Hematopoietic multipotent progenitor cell treated with erythropoietin and hydrocortisone succinate and interleukin-3 and kit ligand, for 17 days (in vitro differentiated cells): ENCODE results near the gene CTNNA3.
A peak's percentile ranks its signal among the peaks of the same experiment; 100 is the strongest.

Experiments
- DNase-seq: peaks from one replicate; pipeline ENCODE4 v3.0.0-alpha.2; 2015; ENCODE audit warnings: low spot score

The CTNNA3 gene

DNA sequence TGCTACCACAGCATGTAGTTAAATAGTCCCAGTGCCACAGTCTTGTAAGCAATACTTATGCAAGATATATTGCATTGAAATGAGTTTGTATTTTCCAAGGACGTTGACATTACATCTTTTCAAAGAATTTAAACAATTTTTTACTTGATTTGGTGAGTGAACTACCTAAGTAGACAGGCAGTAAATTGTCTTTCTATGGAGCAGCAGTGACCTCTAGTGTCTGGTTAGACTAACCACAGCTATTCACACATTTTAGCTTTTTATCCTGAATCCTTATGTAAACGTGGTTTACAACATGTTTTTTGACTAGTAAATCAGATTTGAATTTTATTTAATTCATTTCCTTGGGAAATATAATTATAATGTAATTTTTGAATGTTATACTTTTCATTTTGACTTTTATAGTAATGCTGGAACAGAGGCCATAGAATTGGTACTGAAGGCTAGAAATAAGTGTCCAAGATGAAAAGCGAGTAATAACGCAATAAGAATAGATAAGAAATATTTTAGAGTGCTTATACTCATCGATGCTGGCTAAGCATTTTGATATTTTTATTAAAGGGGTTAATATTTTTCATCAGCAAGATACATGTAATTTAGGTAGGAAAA is 764.6 kb downstream of the CTNNA3 start:
- peak; percentile 5 for DNase-seq

DNA sequence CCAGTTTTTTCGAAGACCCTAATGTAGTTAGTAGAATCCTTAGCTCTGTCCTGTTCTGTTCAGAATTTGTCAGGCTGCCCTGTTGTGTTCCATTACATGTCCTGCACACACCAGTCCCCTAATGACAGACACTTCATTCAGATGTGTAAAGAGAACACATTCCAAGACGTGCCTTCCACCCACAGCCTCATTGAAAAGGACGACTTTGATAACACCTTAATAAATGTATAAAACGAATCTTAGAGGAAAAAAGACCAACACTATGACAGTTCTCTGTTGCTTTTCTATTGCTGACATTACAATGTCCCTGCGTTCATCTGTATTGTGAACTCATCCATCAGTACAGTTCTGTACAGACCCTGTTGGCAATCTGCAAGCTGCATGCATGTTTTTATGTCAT is 766.6 kb downstream of the CTNNA3 start:
- DNase-seq = no peak

DNA sequence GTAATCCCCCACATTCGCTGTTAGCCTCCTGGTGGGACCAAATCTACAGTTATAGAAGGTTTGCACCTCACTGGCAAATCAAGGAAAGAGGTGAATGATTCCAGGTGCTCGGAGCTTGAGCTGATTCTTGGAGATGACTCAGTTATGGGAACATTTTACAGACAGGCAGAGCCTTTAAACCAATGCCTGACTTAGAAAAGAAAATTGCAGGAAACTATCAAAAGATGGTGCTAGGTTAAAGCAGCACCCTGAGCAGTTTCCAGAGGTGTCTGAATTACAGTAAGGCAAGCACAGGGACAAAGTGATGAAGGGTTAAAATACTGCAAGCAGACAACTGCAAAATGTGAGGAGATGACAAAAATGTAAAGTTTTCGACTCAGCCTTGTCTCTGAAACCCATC is 767.2 kb downstream of the CTNNA3 start:
- no peak for DNase-seq

DNA sequence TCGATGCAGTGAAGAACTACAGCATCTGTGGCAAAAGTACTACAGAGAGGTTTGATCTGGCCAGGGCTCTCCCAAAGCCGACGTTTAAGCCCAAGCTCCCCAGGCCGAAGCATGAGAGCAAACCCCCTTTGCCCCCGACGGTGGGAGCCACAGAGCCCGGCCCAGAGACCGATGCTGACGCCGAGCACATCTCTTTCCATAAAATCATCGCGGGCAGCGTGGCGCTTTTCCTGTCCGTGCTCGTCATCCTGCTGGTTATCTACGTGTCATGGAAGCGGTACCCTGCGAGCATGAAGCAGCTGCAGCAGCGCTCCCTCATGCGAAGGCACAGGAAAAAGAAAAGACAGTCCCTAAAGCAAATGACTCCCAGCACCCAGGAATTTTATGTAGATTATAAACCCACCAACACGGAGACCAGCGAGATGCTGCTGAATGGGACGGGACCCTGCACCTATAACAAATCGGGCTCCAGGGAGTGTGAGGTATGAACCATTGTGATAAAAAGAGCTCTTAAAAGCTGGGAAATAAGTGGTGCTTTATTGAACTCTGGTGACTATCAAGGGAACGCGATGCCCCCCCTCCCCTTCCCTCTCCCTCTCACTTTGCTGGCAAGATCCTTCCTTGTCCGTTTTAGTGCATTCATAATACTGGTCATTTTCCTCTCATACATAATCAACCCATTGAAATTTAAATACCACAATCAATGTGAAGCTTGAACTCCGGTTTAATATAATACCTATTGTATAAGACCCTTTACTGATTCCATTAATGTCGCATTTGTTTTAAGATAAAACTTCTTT is 767.8 kb downstream of the CTNNA3 start:
- DNase-seq = no peak

DNA sequence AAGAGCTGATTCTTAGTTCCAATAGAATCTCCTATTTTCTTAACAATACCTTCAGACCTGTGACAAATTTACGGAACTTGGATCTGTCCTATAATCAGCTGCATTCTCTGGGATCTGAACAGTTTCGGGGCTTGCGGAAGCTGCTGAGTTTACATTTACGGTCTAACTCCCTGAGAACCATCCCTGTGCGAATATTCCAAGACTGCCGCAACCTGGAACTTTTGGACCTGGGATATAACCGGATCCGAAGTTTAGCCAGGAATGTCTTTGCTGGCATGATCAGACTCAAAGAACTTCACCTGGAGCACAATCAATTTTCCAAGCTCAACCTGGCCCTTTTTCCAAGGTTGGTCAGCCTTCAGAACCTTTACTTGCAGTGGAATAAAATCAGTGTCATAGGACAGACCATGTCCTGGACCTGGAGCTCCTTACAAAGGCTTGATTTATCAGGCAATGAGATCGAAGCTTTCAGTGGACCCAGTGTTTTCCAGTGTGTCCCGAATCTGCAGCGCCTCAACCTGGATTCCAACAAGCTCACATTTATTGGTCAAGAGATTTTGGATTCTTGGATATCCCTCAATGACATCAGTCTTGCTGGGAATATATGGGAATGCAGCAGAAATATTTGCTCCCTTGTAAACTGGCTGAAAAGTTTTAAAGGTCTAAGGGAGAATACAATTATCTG is 768.6 kb downstream of the CTNNA3 start:
- no peak for DNase-seq

DNA sequence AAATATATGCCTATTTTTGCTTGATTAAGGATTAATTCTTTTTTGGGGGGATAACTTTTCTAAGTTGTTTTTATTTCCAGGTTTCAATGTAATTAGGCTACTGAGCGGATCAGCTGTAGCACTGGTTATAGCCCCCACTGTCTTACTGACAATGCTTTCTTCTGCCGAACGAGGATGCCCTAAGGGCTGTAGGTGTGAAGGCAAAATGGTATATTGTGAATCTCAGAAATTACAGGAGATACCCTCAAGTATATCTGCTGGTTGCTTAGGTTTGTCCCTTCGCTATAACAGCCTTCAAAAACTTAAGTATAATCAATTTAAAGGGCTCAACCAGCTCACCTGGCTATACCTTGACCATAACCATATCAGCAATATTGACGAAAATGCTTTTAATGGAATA is 769.2 kb downstream of the CTNNA3 start:
- no peak for DNase-seq

DNA sequence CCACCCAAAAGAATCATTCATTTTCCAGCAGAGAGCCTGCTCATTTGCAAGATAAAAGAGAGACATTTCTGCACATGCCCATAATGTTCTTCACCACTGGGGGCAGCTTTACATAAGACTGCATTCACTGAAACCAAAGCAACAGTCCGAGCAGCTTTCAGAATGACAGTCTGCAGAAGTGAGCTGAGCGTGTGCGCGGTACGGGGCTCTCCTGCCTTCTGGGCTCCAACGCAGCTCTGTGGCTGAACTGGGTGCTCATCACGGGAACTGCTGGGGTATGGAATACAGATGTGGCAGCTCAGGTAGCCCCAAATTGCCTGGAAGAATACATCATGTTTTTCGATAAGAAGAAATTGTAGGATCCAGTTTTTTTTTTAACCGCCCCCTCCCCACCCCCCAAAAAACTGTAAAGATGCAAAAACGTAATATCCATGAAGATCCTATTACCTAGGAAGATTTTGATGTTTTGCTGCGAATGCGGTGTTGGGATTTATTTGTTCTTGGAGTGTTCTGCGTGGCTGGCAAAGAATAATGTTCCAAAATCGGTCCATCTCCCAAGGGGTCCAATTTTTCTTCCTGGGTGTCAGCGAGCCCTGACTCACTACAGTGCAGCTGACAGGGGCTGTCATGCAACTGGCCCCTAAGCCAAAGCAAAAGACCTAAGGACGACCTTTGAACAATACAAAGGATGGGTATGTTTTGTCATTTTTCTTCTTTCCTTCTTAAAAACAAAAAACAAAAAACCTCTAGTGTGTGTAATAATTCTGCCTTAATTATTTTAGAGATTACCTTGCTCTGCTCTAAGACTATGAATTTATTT is 769.9 kb downstream of the CTNNA3 start, which contains the start of gene LRRTM3:
Gene LRRTM3 (plus strand): TSS at position 141 of the 820 bp plus-strand sequence.
- no peak for DNase-seq

DNA sequence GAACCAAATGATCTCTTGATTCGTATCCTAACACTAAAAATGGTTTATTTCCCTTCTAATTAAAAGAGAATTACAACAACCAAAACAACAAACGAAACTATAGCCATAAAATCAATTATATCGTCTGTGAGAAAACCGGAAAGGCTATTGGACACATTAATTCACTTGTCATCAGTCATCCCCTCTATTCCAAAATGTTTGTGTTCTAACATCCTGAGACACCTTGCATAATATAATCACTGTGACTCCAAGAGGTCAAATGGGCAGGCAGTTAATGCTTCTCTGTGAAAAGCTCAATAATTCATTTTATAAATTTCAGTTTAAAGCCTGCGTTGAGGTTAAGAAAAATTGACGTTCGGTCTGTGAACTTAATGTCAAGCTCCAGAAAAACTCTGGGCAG is 770.6 kb downstream of the CTNNA3 start:
- no peak for DNase-seq

DNA sequence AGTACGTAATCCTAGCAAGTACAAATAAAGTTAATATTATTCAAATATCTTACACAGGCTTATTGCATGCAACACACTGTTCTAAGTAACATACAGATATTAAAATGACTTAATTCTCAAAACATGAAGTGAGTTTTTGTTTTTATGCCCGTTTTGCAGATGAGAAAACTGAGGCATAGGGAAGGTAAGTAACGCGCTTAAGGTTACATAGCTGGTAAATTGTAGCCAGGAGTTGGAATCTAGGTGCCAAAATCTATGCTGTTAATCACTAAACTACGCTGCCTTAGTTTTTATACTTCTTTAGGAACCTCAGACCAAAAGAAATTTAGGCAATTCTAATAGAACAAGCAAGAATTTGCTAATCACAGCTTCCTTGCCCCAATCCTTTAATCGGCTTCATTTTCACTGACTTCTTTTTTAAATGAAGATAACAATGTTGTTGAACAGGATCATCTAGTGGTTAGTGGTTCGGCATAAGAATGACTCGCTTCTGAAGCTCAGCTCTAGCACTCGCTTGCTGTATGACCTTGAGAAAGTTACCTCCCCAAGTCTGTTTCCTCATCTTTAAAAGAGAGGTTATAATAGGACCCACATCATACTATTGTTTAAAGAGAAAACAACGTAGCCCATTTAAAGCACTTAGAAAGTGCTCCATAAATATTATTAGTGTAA is 771.2 kb downstream of the CTNNA3 start:
- DNase-seq = no peak

DNA sequence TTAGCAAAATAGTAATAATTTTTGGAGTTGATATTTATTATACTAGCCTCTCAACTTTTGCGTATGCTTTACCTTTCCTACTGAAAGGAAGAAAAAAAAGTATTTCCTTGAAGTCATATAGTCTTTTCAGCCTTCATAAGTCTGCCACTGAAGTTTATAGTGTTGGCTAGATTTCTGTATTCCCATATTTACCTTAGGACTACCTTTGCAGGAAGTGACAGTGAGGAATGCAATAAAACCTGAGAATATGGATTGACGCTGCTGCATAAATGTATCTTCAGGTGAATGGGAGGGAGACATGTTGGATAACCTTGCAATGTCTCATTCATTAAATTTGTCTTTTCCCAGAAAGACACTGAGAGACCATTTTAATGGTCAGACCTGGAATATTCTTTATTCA is 776.7 kb downstream of the CTNNA3 start:
- DNase-seq = no peak

DNA sequence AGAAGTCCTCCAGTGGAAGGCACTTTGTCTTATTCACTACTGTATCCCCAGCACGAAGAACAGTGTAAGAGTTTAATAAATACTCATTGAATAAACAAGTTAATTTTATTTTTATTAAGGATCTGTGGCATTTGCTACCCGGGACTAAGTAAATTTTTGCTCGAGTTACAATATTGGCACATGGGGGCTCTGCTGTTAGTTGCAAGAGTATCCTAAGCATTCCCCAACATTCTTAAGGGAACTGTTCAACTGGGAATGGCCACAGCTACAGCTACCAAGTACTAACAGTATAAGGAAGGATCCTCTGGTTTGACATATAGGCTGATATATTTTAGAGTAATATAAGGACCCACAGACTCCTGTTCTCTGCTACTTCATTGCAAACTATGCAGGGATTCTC is 778.9 kb downstream of the CTNNA3 start:
- DNase-seq = no peak

DNA sequence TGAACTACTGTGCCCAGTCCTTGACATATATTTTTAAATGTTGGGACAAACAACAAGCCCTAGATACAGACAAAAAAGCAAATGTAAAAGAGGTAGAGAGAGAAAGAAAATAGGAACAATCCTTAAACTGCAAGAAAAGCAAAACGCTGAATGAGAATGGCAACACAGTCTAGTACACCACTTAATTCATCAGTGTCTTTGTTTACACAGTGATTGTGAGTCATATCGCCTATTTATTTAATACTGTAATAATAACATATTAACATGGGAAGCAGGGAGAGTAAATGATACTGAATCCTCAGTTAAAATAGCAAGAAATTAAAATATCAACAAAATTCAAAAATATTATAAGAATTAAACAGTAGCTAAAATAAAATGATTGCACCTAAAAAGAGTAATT is 780.0 kb downstream of the CTNNA3 start:
- DNase-seq = no peak

DNA sequence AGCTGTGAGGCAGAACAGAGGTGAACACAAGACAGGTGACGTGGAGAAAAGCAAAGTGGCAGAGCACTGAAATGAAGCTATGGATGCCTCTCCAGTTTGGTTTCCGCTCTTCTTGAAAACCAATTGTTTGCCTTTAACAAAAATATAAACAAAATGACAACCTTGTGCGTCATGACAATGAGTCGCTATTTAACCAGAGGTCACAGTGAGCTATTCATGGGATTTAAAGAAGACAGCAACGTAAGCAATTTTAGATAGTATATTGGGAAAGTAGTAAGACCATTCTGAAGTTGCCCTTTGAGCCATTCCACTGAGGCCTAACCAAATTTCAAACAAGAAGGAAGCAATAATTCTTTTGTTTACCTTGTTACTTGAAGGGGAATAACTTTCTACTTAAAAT is 785.3 kb downstream of the CTNNA3 start:
- DNase-seq = no peak

DNA sequence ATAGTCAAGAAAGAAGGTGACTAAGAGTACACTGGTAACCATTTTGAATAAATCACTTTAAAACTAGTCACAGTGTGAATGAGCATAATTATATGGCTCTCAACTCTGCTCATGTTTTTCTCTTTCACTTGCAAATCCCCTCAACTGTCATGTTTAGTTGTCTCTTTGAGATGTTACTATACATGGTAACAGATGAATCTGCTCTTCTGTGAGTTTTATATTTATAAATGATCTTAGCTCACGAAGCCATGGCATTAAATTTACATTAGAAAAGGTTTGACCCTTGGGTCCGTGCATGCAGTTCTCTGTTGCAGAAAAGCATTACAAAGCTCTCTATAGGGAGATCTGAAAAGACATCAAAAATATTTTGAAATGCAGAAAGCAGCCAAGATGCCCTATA is 803.1 kb downstream of the CTNNA3 start:
- DNase-seq = no peak

DNA sequence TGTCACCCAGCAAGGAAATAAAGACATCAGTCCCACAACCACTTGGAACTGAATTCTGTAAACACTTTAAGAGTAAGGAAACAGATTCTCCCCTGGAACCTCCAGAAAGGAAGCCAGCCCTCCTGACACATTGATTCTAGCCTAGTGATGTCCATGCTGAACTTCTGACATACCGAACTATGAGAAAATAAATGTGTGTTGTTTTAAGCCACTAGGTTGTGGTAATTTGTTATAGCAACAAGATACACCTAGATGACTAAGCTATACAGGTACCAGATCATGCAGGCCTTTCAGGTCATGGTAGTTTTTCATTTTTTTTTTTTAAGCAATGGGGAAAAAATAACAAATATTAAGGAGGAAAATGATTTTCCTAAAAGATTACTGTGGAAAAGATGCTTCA is 807.8 kb downstream of the CTNNA3 start:
- DNase-seq = no peak

DNA sequence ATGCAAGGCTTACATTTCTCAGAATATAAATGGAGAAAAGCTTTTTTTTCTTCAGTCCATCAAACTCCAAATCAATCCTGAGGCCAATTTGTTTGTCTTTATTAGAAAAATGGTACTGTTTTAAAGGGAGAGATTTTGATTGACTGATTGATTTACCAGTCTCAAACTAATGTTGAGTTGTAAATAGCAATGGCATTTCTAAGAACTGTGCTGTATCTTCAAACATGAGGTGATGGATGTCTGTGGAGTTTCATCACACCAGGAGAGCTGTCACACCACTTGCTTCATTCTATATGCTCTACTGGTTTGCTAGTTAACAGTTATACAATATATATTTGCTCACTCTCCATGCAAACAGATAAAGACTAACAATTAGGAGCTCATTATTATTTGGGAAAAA is 809.1 kb downstream of the CTNNA3 start:
- DNase-seq = no peak

DNA sequence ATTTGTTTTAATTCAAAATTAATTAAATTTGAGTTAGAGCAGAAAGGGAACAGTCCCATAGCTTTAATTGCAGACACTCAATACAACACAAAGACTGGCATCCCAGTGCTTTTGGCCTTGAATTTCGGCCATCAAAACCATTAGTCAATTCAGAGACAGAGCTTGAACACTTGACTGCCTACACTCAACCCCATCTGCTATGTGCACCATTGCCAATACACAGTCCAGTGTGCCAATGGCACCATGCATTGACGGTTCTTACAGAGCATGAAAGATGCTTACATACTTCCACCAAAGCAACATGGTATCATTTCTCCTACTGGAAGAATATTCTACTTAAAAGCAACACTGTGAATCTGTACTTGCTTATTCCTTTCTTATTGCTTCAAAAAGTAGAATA is 813.7 kb downstream of the CTNNA3 start:
- no peak for DNase-seq

DNA sequence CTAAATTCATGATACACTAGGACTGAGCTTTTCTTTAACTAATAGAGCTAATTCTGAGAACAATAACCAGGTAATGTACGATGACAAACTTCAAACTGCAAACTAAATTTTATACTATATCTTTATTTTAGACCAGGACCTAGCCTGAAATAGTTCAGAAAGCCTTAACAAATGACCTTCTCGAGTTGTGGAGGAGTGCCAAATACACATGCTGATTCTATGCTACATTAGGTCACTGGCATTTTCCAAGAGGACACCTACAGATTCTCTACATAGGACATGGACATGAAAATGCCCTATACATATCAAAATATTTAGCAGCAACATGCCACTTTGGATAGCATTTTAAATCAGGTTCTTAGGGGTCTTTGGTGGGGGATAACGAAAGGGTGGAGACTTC is 814.2 kb downstream of the CTNNA3 start:
- no peak for DNase-seq

DNA sequence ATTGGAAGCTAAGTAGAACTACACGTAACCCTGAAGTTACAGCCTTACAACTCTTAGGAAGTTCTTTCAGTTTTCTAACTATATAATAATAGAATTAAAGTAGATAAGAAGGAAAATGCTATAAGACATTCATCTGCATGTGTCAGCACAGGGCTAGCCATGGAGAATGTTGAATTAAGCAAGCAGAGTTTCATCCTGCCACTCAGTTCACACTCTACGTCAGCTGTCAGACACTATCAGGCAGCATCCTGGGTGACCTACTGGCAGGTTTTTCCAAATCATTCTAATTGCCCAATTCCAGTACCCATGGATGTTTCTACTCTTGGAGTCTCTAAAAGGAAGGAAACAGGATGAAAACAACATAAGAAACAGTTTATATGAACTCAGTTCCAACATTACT is 815.2 kb downstream of the CTNNA3 start:
- no peak for DNase-seq

DNA sequence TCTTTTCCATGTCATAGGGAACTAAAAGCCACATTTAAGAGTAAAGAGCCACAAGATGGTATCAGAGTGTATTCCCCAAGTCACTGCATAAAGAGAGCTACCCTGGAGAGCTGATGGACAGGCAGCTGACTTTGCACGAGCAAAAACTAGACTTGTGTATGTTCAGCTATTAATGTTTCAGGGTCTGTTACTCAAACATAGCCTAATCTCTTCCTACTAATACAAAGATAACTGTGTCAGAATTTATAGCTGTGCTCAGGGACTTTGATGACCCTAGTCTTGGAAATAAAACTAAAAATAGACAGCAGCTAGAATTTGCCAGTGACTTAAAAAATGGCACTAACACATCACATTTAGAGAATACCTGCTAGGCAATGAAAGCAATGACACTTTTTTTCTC is 815.7 kb downstream of the CTNNA3 start:
- no peak for DNase-seq

DNA sequence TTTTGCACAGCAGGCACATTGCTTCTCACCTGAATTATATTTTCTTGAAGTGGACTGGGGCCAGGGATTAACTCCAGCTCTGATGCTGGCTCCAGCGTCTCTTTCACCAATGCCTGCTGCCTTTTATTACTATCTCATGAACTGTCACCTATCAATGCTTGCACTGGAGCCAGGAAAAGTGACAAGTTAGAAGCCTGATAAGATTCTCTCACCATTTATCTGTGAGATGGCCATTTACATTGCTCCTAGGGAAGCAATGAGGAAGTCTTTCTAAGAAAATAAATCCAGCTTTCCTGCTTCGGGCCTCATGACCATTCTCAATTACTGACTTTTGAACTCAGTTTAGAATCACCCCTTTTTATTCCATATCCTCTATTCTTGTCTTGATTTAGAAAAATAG is 818.6 kb downstream of the CTNNA3 start:
- no peak for DNase-seq

DNA sequence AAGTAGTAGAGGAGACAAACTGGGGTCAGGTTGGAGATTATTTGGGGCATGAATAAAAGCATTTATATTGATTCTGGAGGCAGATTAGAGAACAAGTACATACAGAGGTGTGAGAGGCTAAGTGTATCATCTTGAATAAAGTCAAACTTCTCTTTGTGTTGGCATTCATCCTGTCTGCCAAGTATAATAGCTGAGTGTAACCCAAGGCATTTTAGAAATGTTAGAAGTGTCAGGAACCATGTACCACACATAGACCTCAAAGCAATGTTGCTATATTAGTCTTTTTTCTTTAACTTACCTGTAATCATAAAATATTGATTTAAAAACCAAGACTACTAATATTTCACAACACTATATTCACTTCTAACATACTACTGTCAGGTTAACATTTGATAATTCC is 826.4 kb downstream of the CTNNA3 start:
- no peak for DNase-seq
